ENCODE results near the gene EMILIN3.

EMILIN3 gene

DNA sequence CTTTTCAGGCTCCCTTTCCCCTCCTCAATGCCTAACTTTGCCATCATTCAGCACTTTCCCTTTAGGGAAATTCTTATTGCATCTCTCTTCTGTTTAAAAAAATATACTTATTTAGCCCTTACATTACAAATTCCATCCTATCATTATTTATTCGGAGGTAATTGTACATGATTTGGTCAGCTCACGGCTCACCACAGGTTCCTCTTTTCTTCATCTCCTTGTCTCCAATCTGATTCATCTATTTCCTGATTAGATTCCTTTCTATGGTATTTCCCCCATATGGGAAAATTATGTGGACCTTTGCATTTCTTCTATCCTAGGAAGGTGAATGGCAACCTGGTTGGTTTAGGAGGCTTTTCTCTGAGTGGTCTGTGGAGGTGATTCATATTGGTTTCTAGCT lies 12.9 kb upstream of the EMILIN3 start:
- H3K9me3 Mint-ChIP-seq: no peaks in the 10 kb centered on the region
- peaks cover 3% of the 10 kb centered on the region for H3K36me3 Mint-ChIP-seq (ENCODE audit: insufficient read depth)
- peaks cover 0 to 3% of the 10 kb centered on the region in 2 donors for H3K4me1 Mint-ChIP-seq (ENCODE audit: low read depth in 2 of 2)
- H3K4me3 Mint-ChIP-seq: no peak overlapping the region
- no peak overlapping the region for H3K27ac Mint-ChIP-seq
- H3K27me3 Mint-ChIP-seq: peaks cover 59 to 79% of the 10 kb centered on the region in 2 donors
- DNase-seq (no peak), ATAC-seq (replicated peaks) (no peak)

DNA sequence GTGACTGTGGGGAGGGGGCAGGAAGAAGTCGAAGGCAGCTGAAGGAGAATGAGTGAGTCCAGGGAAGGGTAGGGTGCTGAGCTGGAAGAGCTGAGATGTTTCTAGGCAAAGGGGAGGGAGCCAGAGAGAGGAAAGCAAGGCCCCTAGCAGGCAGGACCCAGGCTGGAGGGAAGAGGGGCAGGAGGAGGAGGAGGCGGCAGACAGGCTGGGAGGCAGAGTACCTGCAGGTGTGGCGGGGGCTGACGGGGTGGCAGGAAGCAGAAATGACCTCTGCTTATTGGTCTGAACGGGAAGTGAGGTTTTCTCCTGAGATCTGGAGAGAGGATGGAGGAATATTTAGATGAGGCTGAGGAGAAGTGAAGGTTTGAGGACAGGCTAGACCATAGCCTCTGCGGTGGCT lies 10.7 kb upstream of the EMILIN3 start:
- Mint-ChIP-seq H3K36me3 (ENCODE audit: insufficient read depth) (peaks cover 3% of the 10 kb centered on the region), H3K27me3 (peaks cover 69 to 82% of the 10 kb centered on the region in 2 donors), H3K4me3 (no peak overlapping the region), H3K9me3 (no peaks in the 10 kb centered on the region), H3K27ac (no peak overlapping the region), H3K4me1 (ENCODE audit: low read depth in 2 of 2) (peaks cover 0 to 3% of the 10 kb centered on the region in 2 donors)
- no peak for ATAC-seq (replicated peaks)
- no peak for DNase-seq

DNA sequence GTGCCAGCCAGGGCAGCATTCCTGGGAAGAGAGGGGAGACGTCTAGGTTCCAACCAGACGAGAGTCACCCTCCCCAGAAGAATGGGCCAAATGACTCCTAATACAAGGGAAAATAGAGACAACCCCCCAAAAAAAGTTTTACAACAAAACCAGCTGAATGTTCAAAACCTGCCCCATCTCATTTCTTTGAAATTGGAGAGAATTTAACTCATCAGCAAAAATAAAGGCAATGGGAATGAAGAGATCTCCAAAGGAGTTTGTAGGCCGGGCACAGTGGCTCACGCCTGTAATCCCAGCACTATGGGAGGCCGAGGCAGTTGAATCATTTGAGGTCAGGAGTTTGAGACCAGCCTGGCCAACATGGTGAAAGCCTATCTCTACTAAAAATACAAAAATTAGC lies 9.7 kb upstream of the EMILIN3 start:
- Mint-ChIP-seq H3K27ac (no peak overlapping the region), H3K9me3 (no peaks in the 10 kb centered on the region), H3K36me3 (ENCODE audit: insufficient read depth) (no peaks in the 10 kb centered on the region), H3K27me3 (peaks cover 70 to 85% of the 10 kb centered on the region in 2 donors), H3K4me1 (ENCODE audit: low read depth in 2 of 2) (peaks cover 0 to 3% of the 10 kb centered on the region in 2 donors), H3K4me3 (no peak overlapping the region)
- ATAC-seq (replicated peaks): no peak
- DNase-seq: no peak

DNA sequence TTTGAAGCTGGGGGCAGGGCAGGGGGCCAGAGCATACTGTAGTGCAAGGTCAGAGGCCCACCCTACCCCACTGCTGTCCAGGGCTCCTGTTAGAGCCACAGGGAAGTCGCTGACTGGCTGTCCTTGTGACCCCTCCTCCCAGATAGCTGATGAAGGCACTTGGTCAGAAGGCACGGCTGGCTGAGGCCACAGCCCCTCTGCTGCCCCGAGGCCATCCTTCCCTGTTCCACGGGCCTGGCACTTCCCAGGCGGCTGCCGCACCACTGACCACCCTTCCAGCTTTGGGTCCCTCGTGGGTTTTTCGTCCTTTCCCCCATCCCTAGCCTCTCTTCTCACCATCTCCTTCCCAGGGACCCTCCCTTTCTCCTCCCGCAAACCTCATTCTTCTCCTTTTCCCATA lies 9.2 kb upstream of the EMILIN3 start:
- Mint-ChIP-seq H3K4me3 (no peak overlapping the region), H3K36me3 (ENCODE audit: insufficient read depth) (no peaks in the 10 kb centered on the region), H3K9me3 (no peaks in the 10 kb centered on the region), H3K27ac (no peak overlapping the region), H3K27me3 (peaks cover 70 to 85% of the 10 kb centered on the region in 2 donors), H3K4me1 (ENCODE audit: low read depth in 2 of 2) (peaks cover 0 to 2% of the 10 kb centered on the region in 2 donors)
- DNase-seq (no peak), ATAC-seq (replicated peaks) (no peak)

DNA sequence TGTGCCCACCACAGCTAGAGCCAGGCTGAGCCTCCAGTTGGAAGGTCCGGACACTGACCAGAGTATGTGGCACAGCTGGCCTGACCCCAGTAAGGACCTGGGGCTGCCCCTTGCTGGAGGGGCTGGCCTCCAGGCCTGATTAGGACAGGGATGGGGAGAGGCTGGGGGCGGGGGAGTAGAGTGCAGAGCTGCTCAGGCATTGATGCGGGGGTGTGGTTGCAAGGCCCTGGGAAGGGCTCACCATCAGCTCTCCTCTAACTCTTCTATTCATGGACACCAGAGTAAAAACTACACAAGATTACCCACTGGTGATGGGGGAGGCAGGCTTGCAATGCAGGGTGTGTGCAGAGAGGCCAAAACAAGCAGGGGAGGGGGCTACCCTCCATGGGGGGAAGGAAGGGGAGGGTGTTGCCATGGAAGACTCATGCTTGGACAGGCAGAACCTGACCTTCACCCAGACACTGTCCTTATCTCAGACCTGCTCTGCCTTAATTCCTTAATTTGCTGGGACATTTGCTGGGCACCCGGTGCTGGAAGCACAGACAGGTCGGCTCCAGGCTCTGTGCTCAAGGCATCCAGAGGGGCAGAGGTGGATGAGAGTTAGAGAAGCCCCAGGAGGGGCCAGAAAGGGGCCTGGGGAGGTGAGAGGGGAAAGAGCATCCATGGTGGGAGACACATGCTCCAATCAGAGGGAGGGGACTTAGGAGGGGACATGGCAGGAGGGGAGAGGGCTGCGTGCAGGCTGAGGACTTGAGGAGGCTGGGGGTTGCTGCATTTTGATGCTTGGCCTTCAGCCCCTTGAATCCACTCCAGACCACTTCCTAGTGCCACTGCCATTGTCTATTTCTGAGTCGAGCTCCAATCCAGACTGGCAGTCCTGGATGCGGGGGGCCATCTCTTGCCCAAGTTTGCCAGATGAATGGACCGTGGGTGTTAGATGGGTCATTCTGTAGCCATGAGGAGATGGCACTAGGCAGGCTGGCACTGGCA lies 7.6 kb upstream of the EMILIN3 start:
- H3K9me3 Mint-ChIP-seq: no peaks in the 10 kb centered on the region
- H3K36me3 Mint-ChIP-seq (ENCODE audit: insufficient read depth): no peaks in the 10 kb centered on the region
- H3K27me3 Mint-ChIP-seq: peaks cover 64 to 86% of the 10 kb centered on the region in 2 donors
- H3K27ac Mint-ChIP-seq: no peak overlapping the region
- no peaks in the 10 kb centered on the region for H3K4me1 Mint-ChIP-seq (ENCODE audit: low read depth in 2 of 2)
- ATAC-seq (replicated peaks): no peak
- DNase-seq: no peak
- no peak overlapping the region for H3K4me3 Mint-ChIP-seq

DNA sequence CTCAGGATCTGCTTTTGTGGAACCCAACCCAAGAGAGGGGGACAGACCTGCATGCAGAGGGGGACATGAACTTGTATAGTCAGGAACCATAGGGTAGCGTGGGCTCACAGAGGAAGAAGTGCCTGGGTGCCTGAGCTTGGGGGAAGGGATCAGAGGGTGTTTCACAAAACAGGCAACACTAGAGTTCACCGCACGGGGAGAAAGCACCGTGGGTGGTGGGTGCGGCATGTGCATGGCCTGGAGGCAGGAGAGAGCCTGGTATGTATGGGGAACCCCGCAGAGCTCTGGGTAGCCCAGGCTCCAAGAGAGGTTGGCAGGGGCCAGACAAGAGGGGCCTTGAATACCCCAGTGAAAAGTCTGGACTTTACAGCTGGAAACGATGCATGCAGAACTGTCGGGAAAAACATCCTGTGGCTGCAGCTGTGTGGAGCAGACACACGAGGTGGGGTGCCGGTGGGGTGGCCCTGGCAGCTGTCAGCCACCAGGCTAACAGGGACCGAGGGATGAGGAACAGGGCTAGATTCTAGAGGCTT lies 6.7 kb upstream of the EMILIN3 start:
- no peak for DNase-seq
- no peaks in the 10 kb centered on the region for H3K36me3 Mint-ChIP-seq (ENCODE audit: insufficient read depth)
- H3K9me3 Mint-ChIP-seq: no peaks in the 10 kb centered on the region
- no peak overlapping the region for H3K4me3 Mint-ChIP-seq
- no peak for ATAC-seq (replicated peaks)
- H3K4me1 Mint-ChIP-seq (ENCODE audit: low read depth in 2 of 2): no peaks in the 10 kb centered on the region
- H3K27me3 Mint-ChIP-seq: peaks cover 65 to 91% of the 10 kb centered on the region in 2 donors
- H3K27ac Mint-ChIP-seq: no peak overlapping the region

DNA sequence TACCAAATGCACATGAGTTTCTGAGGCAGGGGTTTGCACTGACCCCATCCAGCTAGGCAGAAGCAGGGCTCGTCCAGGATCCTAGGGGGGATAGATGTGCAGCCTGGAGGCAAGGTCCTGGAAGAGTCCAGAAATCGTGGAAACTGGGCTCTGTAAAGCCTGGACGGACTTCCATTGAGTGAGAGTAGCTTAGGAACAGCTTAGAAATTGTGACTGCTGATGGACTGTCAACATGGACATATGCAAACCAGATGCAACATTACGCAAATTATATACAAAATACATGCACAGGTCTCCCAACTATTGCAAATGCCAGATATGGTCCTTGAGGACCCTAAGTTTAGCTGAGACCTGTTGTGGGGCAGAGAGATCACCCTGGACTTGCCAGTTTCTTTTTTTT lies 4.8 kb upstream of the EMILIN3 start:
- Mint-ChIP-seq H3K9me3 (no peaks in the 10 kb centered on the region), H3K27ac (no peak overlapping the region)

DNA sequence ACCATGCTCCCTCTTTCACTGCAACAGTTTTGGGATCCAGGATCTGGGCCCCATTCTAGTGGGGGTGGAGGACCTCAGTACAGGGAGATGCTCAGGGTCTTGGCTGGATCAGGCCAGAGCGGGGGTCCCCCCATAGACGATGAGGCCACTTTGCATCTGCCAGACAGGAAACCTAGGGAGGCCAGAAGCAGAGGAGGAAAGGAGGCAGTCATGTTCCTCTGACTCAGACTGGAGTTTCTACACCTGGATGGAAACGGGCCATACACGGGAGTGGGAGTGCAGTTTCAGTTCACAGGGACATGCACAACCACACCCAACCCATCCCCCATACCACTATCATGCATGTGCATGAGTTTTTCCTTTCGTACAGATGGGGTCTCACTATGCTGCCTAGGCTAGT lies 3.6 kb upstream of the EMILIN3 start:
- Mint-ChIP-seq H3K4me1 (ENCODE audit: low read depth in 2 of 2) (peaks cover 6% of the 10 kb centered on the region in 2 donors), H3K27ac (no peak overlapping the region), H3K36me3 (ENCODE audit: insufficient read depth) (no peaks in the 10 kb centered on the region), H3K27me3 (peaks cover 62 to 82% of the 10 kb centered on the region in 2 donors), H3K9me3 (no peaks in the 10 kb centered on the region), H3K4me3 (no peak overlapping the region)
- ATAC-seq (replicated peaks) (no peak), DNase-seq (no peak)

More for the DNA sequence above, 4.8 kb upstream of the EMILIN3 start:
- no peak for DNase-seq
- H3K27me3 Mint-ChIP-seq: peaks cover 63 to 87% of the 10 kb centered on the region in 2 donors
- no peak for ATAC-seq (replicated peaks)
- H3K4me1 Mint-ChIP-seq (ENCODE audit: low read depth in 2 of 2): peaks cover 6% of the 10 kb centered on the region in 2 donors
- H3K4me3 Mint-ChIP-seq: no peak overlapping the region
- no peaks in the 10 kb centered on the region for H3K36me3 Mint-ChIP-seq (ENCODE audit: insufficient read depth)

DNA sequence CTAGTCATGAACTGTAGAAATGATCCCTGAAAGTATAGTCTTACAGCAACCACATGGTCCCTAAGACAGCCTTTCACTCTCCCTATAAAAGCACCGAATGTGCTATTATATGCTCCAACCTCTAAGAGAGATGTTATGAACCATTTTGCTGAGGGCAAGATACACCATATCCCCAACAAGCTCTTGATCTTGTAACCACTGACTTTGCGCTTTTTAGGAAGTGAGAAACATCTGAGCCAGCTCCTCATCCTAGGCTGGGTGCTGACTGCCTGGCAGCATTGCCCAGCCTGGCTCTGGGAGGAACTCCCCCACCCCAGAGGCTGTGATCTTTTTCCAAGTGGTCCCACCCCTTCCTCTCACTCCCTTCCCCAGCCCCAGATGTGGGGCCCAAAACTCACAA lies 3.1 kb upstream of the EMILIN3 start:
- Mint-ChIP-seq H3K4me3 (no peak overlapping the region), H3K9me3 (no peaks in the 10 kb centered on the region), H3K4me1 (ENCODE audit: low read depth in 2 of 2) (peaks cover 6% of the 10 kb centered on the region in 2 donors), H3K27me3 (peaks cover 65 to 82% of the 10 kb centered on the region in 2 donors), H3K27ac (no peak overlapping the region), H3K36me3 (ENCODE audit: insufficient read depth) (peaks cover 1% of the 10 kb centered on the region)
- ATAC-seq (replicated peaks) (no peak), DNase-seq (no peak)

DNA sequence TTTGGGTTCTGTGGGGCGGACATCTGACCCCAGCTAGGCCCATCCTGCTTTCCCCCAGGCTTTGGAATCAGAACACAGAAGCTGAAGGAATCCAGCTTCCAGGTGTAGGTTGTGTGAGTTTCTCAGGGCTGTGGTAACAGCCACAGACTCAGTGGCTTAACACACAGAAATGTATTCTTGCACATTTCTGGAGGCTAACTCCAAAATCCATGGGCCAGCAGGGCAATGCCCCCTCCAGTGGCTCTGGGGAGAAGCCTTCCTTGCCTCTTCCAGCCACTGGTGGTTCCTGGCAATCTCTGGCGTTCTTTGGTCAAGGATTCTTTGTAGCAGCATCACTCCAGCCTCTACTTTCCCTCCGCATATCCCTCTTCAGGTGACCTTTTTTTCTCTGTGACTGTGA lies 1.3 kb upstream of the EMILIN3 start:
- Mint-ChIP-seq H3K27me3 (peaks cover 53 to 71% of the 10 kb centered on the region in 2 donors), H3K27ac (no peak overlapping the region), H3K4me1 (ENCODE audit: low read depth in 2 of 2) (peaks cover 6% of the 10 kb centered on the region in 2 donors), H3K4me3 (no peak overlapping the region), H3K9me3 (no peaks in the 10 kb centered on the region), H3K36me3 (ENCODE audit: insufficient read depth) (peaks cover 3% of the 10 kb centered on the region)
- no peak for DNase-seq
- no peak for ATAC-seq (replicated peaks)

DNA sequence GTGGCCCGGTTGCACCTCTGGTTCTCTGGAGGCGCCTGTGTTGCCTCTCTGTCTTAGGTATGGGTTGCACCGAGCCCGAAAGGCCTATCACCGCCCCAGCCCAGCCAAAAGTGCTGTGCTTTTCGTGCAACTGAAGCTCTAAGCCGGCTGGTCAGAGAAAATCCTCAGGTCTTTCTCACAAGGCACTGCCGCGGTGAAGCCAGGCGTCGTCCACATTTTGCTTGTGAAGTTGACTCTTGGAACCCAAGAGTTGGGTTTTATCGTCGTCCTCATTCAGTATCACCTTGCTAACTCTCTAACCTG lies 726 bp upstream of the EMILIN3 start:
- DNase-seq (no peak), ATAC-seq (replicated peaks) (no peak)
- H3K4me3 Mint-ChIP-seq: peak overlapping the region; percentile 40 to 61
- H3K27ac Mint-ChIP-seq: no peak overlapping the region
- H3K9me3 Mint-ChIP-seq: no peaks in the 10 kb centered on the region
- peaks cover 3% of the 10 kb centered on the region for H3K36me3 Mint-ChIP-seq (ENCODE audit: insufficient read depth)
- H3K27me3 Mint-ChIP-seq: peaks cover 48 to 65% of the 10 kb centered on the region in 2 donors
- H3K4me1 Mint-ChIP-seq (ENCODE audit: low read depth in 2 of 2): peaks cover 6% of the 10 kb centered on the region in 2 donors

DNA sequence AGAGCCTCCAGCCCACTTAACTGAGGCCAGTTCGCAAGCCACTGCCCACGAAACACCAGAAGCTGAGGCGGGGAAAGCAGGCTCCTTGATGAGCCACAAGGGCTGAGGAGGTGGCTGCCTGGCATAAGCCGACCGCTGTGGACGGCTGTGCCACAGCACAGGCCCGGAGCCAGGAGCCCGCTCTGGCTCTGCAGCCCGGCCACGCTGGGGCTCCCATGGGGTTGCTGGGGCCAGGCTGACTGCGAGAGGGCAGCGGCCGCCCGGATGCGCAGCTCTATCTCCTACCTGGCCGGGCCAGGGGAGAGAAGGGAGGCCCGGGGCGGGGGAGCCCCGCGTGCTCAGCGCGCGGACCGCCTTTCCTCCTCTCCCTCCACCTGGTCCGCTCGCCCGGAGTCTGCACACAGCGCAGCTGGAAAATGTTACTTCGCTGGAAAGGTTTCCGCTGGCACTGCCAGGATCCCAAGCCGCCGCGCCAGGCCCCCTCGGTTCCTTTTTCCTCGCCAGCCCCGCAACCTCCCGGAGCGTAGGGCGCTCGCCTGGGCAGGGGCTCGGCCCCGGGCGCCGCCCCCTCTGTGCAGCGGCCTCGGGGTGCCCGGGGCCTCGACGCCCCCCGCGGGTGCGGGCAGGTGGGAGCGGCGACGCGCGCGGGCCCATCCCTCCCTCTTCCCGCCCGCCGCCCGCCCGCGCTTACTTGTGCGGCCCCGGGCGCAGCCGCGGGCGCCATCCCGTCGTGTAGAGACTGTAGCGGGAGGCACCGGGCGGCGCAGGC lies 657 bp downstream of the EMILIN3 start:
- Mint-ChIP-seq H3K27me3 (peaks cover 43 to 57% of the 10 kb centered on the region in 2 donors), H3K4me3 (no peak overlapping the region), H3K4me1 (ENCODE audit: low read depth in 2 of 2) (peaks cover 6% of the 10 kb centered on the region in 2 donors), H3K9me3 (no peaks in the 10 kb centered on the region), H3K27ac (no peak overlapping the region), H3K36me3 (ENCODE audit: insufficient read depth) (peaks cover 3% of the 10 kb centered on the region)
- no peak for ATAC-seq (replicated peaks)
- DNase-seq: no peak

DNA sequence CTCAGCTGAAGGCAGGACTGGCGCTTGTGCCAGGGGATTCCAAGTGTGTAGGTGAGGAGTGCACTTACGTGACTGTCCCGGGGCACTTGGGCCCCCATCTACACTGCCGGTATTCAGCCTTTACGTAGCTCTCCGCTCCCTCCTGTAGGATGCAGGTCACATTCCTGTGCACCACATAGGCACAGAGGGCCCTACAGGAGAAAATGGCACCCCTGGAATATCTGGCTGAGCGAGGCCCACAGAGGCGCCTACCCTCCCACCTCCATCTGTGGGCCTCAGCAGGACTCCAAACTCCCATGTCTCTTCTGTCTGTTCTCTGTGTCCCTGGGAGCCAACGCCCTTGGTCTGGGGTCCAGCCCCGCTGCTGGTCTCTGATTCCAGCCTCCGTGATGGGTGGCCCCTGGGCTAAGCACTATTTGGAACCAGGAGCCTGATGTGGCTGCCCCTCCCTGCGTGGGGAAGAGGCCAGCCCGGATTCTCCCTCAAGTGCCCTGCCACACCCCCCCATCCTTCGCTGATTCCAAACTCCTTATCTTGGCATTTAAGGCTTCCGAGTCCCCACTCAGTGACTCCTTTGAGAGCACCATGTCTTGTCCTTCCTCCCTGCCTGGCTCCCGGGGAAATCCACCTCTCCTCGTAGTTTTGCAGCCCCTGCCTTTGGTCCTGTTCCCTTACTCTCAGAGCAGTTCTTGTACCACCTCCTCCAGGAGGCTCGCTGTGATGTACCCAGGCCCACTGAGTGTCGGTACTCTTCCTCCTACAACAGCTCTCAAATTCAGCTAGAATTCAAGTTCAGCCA lies 1.5 kb downstream of the EMILIN3 start:
- peaks cover 6% of the 10 kb centered on the region in 2 donors for H3K4me1 Mint-ChIP-seq (ENCODE audit: low read depth in 2 of 2)
- no peak overlapping the region for H3K4me3 Mint-ChIP-seq
- ATAC-seq (replicated peaks) (no peak), DNase-seq (no peak)
- H3K36me3 Mint-ChIP-seq (ENCODE audit: insufficient read depth): peaks cover 3% of the 10 kb centered on the region
- H3K27ac Mint-ChIP-seq: no peak overlapping the region
- peaks cover 43 to 52% of the 10 kb centered on the region in 2 donors for H3K27me3 Mint-ChIP-seq
- H3K9me3 Mint-ChIP-seq: no peaks in the 10 kb centered on the region
